Measurements from ENCODE around the gene NFATC1. TPM values are rescaled to one million over a fixed set of nuclear protein-coding genes. Genes with fewer than 3 reads are reported as not detected.
"Not testable (repeated sequence)": the region's sequence is repeated elsewhere in the genome, so short reads cannot be mapped to it uniquely, and the experiment has no call there.

Gene NFATC1
- polyA plus RNA-seq, 4 donors: 5.5 to 14.8 (median 7.1) TPM

DNA sequence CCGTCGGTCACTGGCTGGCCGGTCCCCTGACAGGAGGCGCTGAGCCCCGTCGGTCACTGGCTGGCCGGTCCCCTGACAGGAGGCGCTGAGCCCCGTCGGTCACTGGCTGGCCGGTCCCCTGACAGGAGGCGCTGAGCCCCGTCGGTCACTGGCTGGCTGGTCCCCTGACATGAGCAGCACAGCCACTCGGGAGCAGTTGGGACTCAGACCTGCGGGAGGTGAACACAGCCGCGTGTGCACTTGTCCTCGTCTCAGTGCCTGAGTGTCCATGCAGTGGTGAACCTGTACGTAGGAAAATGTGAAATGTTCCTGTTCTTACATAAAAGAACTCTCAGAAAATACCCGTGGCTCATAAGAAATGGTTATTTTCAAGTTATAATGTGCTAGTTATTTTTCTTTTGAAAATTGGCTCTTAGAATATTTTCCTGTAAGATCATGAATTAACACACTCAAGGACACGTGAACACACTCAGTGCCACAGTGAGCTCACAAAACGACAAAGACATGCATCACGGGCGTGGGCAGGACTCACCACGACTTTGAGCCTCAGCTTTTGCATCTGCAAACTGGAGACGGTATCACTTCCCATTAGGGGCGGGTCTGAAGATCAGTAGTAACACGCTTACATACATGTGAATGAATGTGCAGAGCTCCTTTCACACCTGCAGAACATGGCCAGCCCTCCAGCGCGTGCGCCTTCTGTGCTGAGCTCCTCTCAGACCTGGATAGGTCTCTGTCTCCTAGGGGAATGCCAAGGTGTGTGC lies 21.1 kb upstream of the NFATC1 start:
- DNase-seq (ENCODE audit: low read depth in 4 of 4, low spot score in 3 of 4): no peak

DNA sequence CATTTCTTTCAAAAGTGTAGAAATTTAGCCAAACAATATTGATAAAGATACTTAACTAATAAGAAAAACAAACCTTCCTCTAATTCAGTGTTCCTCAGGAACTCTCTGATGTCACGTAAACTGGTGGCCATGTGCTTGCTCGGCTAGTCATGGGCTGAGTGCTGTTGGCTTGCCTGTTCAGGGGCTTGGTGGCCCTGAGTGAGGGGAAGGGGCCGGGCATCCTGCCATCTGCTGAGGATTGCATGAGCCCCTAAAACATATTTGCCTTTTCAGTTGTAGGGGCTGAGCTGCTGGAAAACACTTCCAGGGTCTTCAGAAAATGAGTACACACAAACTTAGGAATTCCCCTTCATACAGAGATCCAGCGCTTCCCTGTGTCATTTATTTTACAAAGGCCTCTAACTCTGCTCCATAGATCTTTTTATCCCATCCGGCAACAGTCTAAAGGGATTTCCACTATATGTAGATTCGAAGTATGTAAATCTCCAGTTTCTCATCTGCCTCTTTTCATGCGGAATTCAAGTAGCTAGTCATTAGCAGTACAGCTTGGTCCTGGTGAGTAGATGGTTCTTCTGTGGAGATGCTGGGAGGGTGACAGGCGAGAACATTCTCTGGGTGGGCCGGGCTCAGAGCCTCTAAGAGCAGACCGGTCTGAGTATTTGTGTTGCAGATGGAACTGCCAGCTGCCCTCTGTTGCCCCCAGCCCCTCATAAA lies 20.1 kb upstream of the NFATC1 start:
- no peak for DNase-seq (ENCODE audit: low read depth in 4 of 4, low spot score in 3 of 4)

DNA sequence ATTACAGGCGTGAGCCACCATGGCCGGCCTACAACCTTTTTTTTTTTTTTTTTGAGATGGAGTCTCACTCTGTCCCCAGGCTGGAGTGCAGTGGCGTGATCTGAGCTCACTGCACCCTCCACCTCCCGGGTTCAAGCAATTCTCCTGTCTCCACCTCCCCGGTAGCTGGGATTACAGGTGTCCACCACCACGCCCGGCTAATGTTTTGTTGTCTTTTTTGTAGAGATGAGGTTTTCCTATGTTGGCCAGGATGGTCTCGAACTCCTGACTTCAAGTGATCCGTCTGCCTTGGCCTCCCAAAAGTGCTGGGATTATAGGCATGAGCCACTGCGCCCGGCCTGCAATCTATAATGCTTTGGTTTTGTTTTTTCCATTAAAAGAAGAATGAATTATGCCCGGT lies 19.1 kb upstream of the NFATC1 start:
- DNase-seq (ENCODE audit: low read depth in 4 of 4, low spot score in 3 of 4): not testable (repeated sequence)

DNA sequence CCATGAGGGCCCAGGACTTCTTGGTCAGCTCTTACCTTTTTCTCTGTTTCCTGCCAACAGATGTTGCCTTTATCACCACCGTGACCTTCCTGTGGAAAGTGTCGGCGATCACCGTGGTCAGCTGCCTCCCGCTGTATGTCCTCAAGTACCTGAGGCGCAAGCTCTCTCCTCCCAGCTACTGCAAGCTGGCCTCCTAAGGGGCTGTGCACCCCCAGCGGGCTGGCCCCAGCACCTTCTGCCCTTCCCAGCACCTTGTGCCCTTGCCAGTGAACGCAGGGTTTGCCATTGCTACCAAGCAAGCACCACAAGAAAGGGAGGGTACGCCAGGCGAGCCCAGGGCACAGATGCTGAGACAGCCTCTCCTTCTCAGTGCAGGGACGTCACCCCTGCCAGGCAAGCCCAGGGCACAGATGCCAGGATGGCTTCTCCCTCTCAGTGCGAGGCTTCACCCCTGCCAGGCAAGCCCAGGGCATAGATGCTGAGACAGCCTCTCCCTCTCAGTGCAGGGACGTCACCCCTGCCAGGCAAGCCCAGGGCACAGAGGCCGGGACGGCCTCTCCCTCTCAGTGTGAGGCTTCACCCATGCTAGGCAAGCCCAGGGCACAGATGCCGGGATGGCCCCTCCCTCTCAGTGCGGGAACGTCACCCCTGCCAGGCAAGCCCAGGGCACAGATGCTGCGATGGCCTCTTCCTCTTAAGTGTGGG lies 18.4 kb upstream of the NFATC1 start:
- DNase-seq (ENCODE audit: low read depth in 4 of 4, low spot score in 3 of 4): no peak

DNA sequence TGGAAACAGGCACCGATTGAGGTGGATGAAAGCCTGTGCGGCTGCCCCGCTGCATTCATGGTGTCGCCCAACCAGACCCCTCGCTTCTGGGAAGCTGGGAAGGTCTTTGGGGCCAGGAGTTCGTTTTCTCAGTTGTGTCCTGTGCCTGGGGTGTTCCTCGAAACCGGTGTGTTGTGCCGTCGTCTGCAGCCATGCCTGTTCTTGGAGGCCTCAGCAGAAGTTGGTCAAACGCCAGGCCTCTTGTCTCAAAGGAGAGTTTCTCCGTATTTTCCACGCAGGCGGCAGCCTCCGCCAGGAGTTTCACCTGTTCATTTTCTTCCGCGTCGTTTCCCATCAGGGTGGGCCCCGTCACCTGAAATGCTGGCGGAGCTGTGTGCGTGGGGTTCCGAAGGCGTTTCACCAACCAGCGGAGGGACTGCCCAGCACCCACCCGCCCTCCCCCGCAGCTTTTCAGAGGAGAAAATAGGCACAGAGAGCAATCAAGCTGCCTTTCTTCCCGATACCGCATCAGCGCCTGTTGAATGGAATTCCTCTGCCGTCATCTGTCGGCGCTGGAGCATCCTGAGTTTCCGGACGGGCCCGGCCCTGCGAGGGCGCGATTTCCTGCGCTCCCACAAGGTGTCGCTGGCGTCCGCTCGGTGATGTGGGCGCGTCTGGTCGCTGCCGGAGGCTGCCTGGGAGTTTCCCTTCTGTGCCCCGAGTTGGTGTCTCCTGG lies 17.0 kb upstream of the NFATC1 start:
- DNase-seq (ENCODE audit: low read depth in 4 of 4, low spot score in 3 of 4): no peak

DNA sequence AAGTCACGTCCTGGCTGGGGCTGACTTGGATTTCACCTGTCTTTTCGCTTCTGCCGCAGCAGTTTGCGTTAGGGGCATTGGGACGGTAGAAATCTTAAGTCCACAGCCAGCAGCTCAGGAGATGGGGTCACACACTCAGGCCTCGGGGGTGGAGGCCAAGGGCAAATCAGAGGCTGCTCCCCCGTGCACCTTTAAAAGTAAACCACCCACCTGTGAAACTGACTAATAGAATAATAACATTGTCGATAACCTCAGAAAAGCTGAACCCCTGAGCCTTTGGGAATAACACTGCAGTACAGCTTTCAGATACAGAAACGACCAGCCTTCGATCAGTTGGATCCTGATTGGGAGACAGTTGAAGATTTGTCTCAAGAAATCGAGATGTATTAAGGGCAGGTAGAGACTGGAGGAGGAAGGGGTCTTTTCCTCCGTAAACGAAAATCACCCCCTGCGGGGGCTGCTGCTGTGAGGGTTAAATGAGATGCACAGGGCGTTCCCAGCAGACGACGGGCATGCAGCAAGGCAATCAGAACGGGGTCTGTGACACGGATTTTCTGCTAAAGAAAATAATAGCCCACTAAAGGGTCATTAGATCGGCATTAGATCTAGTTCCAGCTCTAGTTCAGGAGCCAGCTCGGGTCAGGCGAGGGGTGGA lies 16.4 kb upstream of the NFATC1 start:
- DNase-seq (ENCODE audit: low read depth in 4 of 4, low spot score in 3 of 4): no peak

DNA sequence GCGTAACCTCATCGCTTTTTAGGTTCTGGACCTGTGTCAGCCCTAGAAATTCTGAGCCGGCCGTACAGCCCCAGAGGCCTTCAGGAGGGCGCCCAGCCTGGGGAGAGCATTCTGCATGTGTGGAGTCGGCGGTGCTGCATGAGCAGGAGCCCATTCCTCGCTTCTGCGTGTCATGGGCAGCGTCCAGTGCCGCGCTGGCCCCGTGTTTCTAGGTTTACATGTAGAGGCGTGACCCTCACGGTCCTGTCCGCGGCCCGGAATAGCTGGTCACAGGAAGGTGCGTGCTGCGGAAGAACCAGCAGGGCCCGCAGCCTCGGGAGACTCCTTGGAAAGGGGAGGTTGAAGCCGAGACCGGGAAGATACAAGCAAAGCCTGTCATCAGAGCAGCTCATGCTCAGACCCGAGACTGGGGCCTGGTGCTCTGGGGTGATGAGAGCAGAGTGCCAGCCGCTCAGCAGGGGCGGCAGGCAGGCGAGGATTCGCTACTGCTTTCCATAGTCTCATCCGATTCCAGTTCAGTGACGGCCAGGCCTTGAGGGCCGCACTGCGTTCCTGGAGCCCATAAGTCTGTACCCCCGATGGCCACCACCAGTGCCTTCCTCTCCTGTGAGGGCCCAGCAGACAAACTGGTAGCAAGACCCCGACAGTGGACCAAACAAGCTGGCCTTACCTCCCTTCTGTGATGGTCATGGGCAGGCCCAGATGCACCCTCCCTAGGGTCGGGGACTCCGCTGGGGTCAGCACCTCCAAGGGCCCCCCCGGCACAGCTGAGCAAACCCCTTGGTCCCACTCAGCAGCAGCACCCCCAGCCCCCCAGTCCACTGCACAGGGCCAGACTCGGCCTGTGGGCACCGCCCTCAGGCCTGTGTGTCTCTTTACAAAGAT lies 15.6 kb upstream of the NFATC1 start:
- DNase-seq (ENCODE audit: low read depth in 4 of 4, low spot score in 3 of 4): no peak

DNA sequence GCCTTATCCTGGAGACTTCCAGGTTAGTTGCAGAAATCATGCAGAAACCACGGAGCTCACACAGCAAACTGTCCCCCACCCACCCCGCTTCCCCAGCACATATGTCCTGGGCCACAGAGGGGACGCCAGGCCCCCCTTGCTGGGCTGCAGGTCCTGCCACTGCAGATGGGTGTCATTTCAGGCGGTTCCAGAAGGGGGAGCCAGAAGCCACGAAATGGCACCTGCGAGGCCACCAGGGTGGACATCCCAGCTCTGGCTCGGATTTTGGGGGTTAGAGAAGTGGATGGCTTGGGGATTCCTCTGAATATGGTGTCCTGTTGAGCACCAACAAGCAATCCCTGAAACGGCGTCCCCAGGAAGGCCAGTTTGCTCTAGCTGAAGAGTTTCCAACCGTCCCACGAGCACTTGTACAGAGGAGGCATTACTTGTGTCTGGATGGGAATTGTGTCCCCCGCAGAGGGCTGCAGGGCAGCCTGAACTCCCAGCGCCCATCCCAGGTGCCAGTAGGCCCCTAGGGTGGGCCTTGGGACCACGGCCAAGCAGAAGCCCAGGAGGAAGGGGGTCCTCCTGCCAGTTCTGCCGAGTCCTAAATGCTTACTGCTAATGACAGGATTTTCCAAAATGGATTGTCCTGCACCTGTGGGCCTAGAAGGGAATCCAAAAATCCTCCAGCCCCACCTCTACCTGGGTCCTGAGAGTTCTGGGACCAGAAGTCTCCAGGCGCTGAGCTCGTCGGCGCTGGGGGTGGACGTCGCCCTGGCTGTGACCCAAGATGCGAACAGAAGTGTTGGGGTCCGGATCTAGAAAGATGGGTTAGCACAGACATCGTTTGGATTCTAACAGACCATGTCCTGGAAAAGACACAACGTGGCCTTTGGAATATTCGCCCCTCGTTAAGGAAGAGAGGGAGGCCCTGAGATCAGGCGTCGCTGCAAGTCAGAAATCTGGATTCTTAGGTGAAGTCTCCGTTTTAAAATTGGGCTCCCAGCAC lies 14.6 kb upstream of the NFATC1 start:
- no peak for DNase-seq (ENCODE audit: low read depth in 4 of 4, low spot score in 3 of 4)

DNA sequence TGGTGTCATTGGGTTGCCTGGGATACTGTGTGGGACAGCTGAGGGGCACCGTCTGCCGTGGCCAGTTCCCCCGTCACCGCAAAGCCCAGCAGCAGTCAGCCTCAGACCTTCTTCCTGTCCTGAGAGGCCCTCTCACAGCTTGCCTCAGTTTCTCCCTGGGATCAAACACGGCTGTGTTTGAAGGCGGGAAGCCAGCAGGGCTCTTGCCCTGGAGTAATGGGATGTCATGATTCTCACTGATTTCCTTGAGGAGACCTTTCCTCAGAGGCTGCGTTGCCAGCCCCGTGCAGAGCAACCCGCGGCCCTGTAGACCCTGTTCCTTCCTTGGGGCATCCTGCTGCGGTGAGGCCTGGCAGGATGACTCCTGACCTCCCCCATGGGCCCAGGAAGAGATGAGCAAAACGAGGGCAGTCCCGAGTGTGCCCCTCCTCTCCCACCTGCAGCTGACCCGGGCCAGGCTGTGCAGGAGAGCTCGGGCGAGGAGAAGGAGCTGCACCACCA lies 13.9 kb upstream of the NFATC1 start:
- no peak for DNase-seq (ENCODE audit: low read depth in 4 of 4, low spot score in 3 of 4)

DNA sequence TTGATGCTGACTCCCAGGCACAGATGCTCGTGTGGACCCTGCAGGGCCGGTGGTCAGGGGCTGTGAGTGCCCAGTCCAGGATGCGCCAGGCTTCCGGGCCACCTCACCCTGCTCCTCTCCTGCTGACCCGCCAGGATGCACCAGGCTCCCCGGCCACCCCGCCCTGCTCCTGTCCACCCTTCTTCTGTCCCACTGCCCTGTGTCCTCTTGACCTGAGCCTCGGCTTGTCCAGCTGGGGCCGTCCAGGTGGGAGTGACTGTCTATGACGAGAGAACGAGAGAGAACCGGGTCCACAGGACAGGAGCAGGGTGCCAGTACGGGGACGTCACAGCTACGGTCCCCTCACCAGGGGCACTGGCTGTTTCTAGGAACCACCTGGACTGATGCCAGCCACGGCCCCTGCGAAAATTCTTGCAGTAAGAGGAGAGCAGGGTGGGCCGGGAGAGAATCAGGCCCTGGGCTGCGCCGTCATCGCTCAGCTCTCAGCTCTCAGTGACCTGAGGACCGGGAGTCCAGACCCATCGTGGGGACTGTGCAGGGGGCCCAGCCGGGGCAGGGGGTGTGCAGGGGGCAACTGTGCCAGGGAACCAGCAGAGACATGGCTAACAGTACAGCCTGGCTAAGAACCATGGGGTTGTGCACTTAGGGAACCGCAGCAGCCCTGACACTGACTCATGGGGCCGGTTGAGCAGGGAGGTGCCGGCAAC lies 12.9 kb upstream of the NFATC1 start:
- no peak for DNase-seq (ENCODE audit: low read depth in 4 of 4, low spot score in 3 of 4)

DNA sequence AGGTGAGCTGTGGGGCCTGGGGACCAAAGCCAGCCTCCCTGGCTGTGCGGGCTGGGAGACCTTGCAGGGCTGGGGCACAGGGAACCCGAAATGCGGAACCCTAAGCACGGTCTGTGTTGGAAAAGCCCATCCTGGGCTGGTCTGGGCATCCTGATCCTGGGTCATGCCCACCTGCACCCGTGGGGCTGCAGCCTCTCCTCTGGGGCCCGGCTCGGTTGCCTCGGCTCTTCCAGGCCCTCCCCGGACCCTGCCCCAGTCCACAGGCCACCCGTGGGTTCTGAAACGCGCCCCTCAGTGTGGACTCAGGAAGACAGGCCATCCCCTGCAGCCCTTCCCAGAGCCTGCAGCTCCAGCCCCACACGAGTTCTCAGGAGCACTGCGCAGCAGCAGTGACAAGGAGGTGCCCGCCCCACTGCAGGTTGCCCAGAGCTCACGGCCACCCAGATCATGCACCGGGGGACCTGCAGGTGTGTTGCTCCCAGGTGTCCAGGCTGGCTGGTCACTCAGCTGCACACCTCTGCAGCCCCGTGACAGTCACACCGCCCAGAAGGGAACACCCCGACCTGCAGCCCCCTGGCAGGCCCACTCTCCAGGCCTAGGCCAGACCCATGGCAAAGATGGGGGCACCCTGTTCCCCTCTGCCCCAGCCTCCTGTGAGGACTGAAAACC lies 12.2 kb upstream of the NFATC1 start:
- no peak for DNase-seq (ENCODE audit: low read depth in 4 of 4, low spot score in 3 of 4)

DNA sequence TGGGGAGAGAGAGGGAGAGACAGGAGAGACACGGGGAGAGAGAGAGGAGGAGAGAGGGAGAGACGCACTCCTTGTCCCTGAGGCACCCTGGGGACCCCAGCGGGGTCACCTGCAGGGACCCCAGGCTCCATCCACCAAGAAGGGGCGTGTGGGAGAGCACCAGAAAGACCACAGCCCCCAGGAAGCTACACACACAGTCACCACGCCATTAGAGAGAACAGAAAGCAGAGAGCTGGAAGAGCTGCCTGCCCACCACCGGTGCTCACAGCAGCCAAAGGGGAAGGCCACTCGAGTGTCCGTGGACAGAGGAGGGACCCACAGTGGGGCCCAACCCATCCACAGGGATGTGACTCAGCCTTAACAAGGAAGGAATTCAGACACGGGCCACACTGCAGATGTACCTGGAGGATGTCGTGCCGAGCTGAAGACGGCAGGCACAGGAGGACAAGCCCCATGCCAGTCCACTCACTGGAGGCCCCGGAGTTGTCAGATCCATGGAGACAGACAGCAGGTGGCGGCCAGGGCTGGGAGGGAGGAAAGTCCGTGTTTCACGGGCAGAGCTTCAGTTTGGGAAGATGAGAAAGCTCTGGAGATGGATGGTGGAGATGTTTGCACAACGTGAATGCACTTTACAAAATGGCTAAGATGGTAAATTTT lies 11.5 kb upstream of the NFATC1 start:
- no peak for DNase-seq (ENCODE audit: low read depth in 4 of 4, low spot score in 3 of 4)

DNA sequence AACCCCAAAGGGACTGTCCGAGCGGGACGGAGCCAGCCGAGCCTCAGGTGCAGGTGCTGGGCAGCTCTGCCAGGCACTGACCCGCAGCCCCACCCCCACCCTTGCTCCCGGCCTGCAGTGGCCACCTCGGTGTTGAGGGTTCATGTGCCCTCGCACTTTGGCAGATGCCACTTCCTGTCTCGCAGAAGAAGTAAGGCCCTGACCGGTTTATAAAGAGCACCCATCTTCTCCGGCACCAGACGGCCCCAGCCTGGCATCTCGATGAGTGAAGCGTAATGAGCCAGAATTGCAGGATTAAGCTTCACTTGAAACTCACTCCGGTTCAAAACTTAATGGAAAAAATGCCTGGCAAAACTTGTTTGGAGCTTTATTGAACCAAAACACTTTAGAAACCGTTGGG lies 10.9 kb upstream of the NFATC1 start:
- DNase-seq (ENCODE audit: low read depth in 4 of 4, low spot score in 3 of 4): no peak

DNA sequence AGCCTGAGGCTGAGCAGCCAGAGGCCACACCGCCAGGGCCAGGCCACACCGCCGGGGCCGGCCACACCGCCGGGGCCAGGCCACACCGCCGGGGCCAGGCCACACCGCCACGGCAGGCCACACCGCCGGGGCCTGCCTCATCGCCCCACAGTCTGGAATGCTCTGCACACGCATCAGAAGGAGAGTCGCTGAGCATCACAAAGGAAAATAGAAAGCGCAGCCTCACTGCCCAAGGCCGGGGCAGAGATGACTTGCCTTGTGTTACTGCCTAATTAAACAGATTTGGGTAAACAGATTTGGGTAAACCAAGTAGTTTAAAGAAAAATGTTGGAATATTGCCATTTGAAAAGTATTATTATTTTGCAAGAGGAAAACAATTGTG lies 10.4 kb upstream of the NFATC1 start:
- DNase-seq (ENCODE audit: low read depth in 4 of 4, low spot score in 3 of 4): no peak

DNA sequence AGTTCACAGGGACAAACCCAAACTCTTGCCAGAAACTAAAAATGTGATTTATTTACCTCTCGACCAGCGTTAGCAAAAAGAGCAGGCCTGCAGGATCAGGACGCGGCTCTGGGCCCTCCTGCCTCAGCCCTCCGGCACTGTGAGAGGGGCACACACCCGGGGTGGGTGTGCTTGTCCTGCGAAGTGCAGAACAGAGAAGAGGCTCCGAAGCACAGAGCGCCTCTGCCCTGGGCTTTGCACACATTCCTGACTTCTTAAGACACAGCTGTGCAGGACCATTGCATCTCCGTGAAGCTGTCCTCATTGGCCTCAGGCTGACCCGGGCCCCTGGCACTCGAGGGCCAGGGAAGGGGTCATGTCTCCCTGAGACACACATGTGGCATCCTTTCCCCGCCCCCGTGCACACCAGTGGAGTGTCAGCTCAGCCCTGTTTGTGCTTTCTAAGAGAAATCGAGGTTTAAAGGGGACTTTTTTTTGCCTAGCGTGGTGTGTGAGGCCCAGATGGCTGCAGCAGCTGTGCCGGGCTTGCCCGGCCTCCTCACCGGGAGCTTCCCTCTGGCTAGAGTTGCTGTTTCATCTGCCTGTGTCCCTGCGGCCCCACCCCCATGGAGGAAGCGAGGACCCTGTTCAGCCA lies 9.9 kb upstream of the NFATC1 start:
- DNase-seq (ENCODE audit: low read depth in 4 of 4, low spot score in 3 of 4): no peak

DNA sequence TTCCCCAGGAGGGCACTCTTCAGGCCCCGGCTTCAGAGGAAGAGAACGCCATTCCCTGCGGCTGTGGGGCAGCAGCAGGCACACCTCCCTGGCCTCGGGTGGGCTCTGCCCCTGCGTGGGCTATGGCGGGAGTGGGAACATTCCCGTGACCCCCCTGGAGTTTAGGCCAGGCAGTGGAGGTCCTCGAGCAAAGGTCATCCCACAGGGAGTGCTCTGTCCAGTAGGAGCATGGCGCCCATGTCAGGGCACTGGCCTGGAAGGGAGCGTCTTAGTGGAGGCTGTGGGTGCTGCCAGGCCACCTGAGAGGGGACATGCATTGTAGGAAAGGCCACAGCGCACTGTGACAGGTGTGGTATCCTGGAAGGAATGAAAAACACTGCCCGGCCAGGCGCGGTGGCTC lies 9.2 kb upstream of the NFATC1 start:
- DNase-seq (ENCODE audit: low read depth in 4 of 4, low spot score in 3 of 4): no peak

All from left renal pelvis (tissue), 4 donors.